ENCODE data around the gene TBX20. TPM values are rescaled to one million over a fixed set of nuclear protein-coding genes. Genes with fewer than 3 reads are reported as not detected.

TBX20 gene
- total and polyA plus RNA-seq, 10 of the 15 experiments (the other 5 are each of a cell fraction or from before 2014, with no cell fraction given), result not detected

GRCh38 chr7:35286422-35286821, 32.5 kb upstream of the TBX20 start (continued):
- no peak for TF ChIP-seq PBX3 (IDR thresholded peaks at IDR 0.05; ENCODE audit: insufficient replicate concordance, low read depth, low read length)
- TF ChIP-seq BCLAF1 (IDR thresholded peaks at IDR 0.05), result no peak

GRCh38 chr7:35285799-35286198, 31.9 kb upstream of the TBX20 start:
- CTCF ChIA-PET, result no interaction called here
- RAD21 ChIA-PET (ENCODE audit: unreplicated experiment), result no interaction called here
- no peak overlapping the region for H2AFZ ChIP-seq (ENCODE audit: control insufficient read depth, low read depth, low read length)
- no peak overlapping the region for H3K27ac ChIP-seq (ENCODE audit: control insufficient read depth, insufficient read depth)
- no TSS peak for BruUV-seq (replicated peaks)
- no peaks in the 10 kb centered on the region for H3K4me1 ChIP-seq (ENCODE audit: control insufficient read depth, insufficient read depth, low read length)
- ATAC-seq (no peak), FAIRE-seq (no peak), DNase-seq (ENCODE audit: low read depth, low spot score) (no peak)
- POLR2A ChIA-PET, result no interaction called here
- in situ Hi-C loops (cut with MboI) (no loop called here), intact Hi-C loops (cut with micrococcal nuclease; ENCODE audit: unreplicated experiment) (no loop called here)
- H3K79me2 ChIP-seq (ENCODE audit: control insufficient read depth, insufficient read depth, low read length), result no peaks in the 10 kb centered on the region
- H3K4me3 ChIP-seq, result no peak overlapping the region
- SMC1A ChIA-PET (ENCODE audit: uncharacterized antibody, unreplicated experiment), result no interaction called here
- H4K20me1 ChIP-seq (ENCODE audit: control insufficient read depth, insufficient read depth), result no peaks in the 10 kb centered on the region
- H3K4me2 ChIP-seq (ENCODE audit: control insufficient read depth, insufficient read depth), result no peak overlapping the region
- 0% methylated on average over 1 of the region's 1 CpG for WGBS (ENCODE audit: insufficient coverage, insufficient replicate concordance, low lambda C conversion rate, missing lambda C conversion rate)
- H3K9me3 ChIP-seq (replicated peaks; ENCODE audit: control insufficient read depth, insufficient read depth, low read length), result no peaks in the 10 kb centered on the region
- H3K27me3 ChIP-seq (replicated peaks in 1 of 2; ENCODE audit: control insufficient read depth in 2 of 2, insufficient read depth in 2 of 2, low read length in 1 of 2), result no peaks in the 10 kb centered on the region
- no peaks in the 10 kb centered on the region for H3K36me3 ChIP-seq (ENCODE audit: control insufficient read depth in 2 of 2, insufficient read depth in 2 of 2, low read length in 1 of 2)
- TF ChIP-seq CHD1 (IDR thresholded peaks at IDR 0.05; ENCODE audit: low read depth, low read length), result no peak
- no peak for TF ChIP-seq POLR2AphosphoS2 (IDR thresholded peaks at IDR 0.05; ENCODE audit: low read depth, low read length)
- TF ChIP-seq ASH2L (IDR thresholded peaks at IDR 0.05; ENCODE audit: borderline replicate concordance, low read depth), result no peak
- TF ChIP-seq ZZZ3 (IDR thresholded peaks at IDR 0.05; ENCODE audit: control insufficient read depth, insufficient read length, low read depth), result no peak
- no peak for TF ChIP-seq YBX1 (IDR thresholded peaks at IDR 0.05)
- TF ChIP-seq CREB1 (IDR thresholded peaks at IDR 0.05; ENCODE audit: low read depth), result no peak
- no peak for TF ChIP-seq NFYB (IDR thresholded peaks at IDR 0.05; ENCODE audit: insufficient read depth, low read depth, low read length)
- no peak for TF ChIP-seq RB1 (IDR thresholded peaks at IDR 0.05; ENCODE audit: borderline replicate concordance)
- no peak for TF ChIP-seq CHD2 (IDR thresholded peaks at IDR 0.05; ENCODE audit: borderline replicate concordance, low read depth, low read length)
- no peak for TF ChIP-seq ZNF217 (IDR thresholded peaks at IDR 0.05)
- TF ChIP-seq NBN (IDR thresholded peaks at IDR 0.05), result no peak
- TF ChIP-seq KDM1A (IDR thresholded peaks at IDR 0.05; ENCODE audit: borderline replicate concordance), result no peak
- no peak for TF ChIP-seq FOXK2 (IDR thresholded peaks at IDR 0.05)
- TF ChIP-seq SIX5 (IDR thresholded peaks at IDR 0.05; ENCODE audit: low read depth, low read length, severe bottlenecking), result no peak
- no peak for TF ChIP-seq JUND (IDR thresholded peaks at IDR 0.05; ENCODE audit: low read depth, low read length)
- TF ChIP-seq RFX5 (IDR thresholded peaks at IDR 0.05; ENCODE audit: low read depth, low read length), result no peak
- TF ChIP-seq KAT2A (conservative IDR thresholded peaks at IDR 0.05; ENCODE audit: control insufficient read depth, low read depth, low read length), result no peak
- TF ChIP-seq, protein P1, sequence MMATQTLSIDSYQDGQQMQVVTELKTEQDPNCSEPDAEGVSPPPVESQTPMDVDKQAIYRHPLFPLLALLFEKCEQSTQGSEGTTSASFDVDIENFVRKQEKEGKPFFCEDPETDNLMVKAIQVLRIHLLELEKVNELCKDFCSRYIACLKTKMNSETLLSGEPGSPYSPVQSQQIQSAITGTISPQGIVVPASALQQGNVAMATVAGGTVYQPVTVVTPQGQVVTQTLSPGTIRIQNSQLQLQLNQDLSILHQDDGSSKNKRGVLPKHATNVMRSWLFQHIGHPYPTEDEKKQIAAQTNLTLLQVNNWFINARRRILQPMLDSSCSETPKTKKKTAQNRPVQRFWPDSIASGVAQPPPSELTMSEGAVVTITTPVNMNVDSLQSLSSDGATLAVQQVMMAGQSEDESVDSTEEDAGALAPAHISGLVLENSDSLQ (IDR thresholded peaks at IDR 0.05), result no peak
- TF ChIP-seq FOXM1 (IDR thresholded peaks at IDR 0.05; ENCODE audit: low read depth, low read length), result no peak
- no peak for TF ChIP-seq LARP7 (IDR thresholded peaks at IDR 0.05)
- H3K9ac ChIP-seq (ENCODE audit: control insufficient read depth, insufficient read depth, low read length), result no peak overlapping the region
